GM21529 (cell line): ENCODE results near the gene ITGB6.

Source experiments
- ATAC-seq: cut with Tn5 transposase; IDR thresholded peaks from one replicate; pipeline ENCODE4 v1.9.1; 2021; ENCODE audit not compliant: unreplicated experiment

The ITGB6 gene

DNA sequence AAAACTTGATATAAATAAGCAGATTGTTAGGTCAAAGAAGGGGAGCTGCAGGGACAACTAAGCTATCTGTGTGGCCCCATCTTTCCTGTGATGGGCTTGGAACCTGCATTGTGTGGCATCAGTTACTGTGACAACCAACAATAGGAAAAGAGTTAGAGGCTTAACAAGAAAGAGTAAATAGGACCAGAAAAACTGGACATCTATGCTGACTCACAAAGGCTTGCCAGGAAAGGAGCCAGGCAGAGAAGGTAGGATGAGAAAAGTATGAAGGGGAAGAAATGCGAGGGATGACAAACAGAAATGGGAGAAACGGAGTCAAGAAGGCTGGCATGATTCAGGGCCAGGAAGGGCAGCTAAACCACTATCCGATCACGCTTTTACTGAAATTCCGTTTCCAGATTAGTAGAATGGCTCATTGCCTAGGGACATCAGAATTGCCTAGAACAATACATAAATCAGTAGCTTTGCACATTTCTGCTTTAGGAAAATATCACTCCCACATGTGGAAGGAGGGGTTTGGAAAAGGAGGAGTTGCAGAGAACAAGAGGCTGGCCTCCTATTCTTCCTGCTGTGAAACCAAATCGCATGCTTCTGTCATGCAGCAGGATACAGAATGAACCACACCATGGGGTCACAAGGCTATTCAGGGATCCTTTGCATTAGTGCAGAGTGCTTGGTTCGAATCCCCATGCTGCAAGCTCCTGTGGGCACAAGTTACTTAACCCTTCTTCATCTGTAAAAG is 144.9 kb downstream of the ITGB6 start:
- ATAC-seq, result no peak

GRCh38 chr2:160053946-160054345 is 146.1 kb downstream of the ITGB6 start:
- ATAC-seq, result no peak

DNA sequence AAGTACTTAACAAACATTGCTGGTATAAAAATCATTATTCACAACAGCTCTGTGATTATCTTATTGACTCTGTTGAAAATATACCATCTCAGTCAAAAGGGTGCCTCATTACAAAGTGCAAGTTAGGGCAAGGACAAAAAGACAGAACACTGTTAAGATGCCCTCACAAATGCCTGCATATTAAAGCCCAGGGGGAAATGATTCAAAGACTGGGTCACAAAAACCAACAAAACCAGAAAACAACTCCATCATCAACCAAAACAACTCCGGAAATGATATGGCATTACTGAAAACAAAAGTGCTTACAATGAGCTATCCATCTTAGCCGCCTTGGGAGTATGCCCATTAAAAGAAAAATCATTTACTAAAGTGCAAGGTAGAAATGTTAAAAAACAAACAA is 147.5 kb downstream of the ITGB6 start:
- no peak for ATAC-seq

- ATAC-seq, result no peak
Observed at GRCh38 chr2:160051371-160051800, 148.7 kb downstream of the ITGB6 start.

DNA sequence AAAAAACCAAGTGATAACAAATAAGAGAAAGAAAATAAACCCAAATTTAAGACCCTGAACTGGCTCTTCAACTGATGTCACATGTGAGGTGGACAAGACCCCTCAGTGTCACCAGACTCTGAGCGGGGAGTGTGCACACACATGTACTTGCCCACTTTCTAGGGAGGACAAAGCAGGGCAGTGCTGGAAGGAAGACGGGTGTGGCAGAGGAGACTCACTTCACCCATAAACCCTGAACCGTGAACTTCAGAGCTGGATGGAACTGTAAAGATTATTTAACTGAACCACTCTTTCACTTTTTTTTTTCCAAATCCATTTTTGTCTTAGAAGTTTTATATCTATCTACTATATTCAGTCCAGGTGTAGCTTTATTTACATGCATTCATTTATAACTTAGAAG is 149.9 kb downstream of the ITGB6 start:
- no peak for ATAC-seq
